Tibial nerve (tissue), 4 donors: ENCODE results near the gene PYGM. TPM values are rescaled to one million over a fixed set of nuclear protein-coding genes. Genes with fewer than 3 reads are reported as not detected.

Experiments used
- DNase-seq, 2 donors: peaks; one replicate each; pipeline ENCODE4 v3.0.0-alpha.2; 2019; ENCODE audit warnings: low spot score in 2 of 2
- H3K27ac ChIP-seq, 4 donors: fragments of 200-600 bp; sonication (generic) in 3 of 4; one replicate each; pipeline ENCODE4 v1.5.1; 2017 to 2019; ENCODE audit warnings: mild to moderate bottlenecking in 1 of 4
- H3K27me3 ChIP-seq, 2 donors: fragments of 200-600 bp; sonication (generic) in 1 of 2; one replicate each; pipeline versions ENCODE4 v1.5.1 to v1.6.0; 2017 to 2019
- H3K36me3 ChIP-seq, 3 donors: fragments of 200-600 bp; sonication (generic); one replicate each; pipeline ENCODE4 v1.5.1; 2018 to 2019
- H3K4me1 ChIP-seq, 4 donors: fragments of 200-600 bp; sonication (generic) in 3 of 4; one replicate each; pipeline ENCODE4 v1.5.1; 2017 to 2019
- H3K4me3 ChIP-seq, 4 donors: fragments of 200-600 bp; sonication (generic) in 3 of 4; one replicate each; pipeline ENCODE4 v1.5.1; 2017 to 2019; ENCODE audit warnings: mild to moderate bottlenecking in 1 of 4, moderate library complexity in 1 of 4
- H3K9me3 ChIP-seq, 4 donors: fragments of 200-600 bp; sonication (generic) in 3 of 4; one replicate each; pipeline ENCODE4 v1.5.1; 2017 to 2019
- CTCF ChIP-seq, 5 experiments: fragments of 200-600 bp in 3 of 5; fragments of 450-650 bp in 2 of 5; sonication (generic) in 3 of 5; IDR thresholded peaks; one replicate each; pipeline ENCODE4 v1.5.1; 2016 to 2019; ENCODE audit warnings: antibody characterized with exemption in 5 of 5, mild to moderate bottlenecking in 3 of 5, moderate library complexity in 2 of 5
- EP300 ChIP-seq, 2 donors: sonication (generic); formaldehyde crosslinking; IDR thresholded peaks; one replicate each; pipeline ENCODE4 v1.6.1; 2017; ENCODE audit warnings: antibody characterized with exemption in 2 of 2, mild to moderate bottlenecking in 1 of 2
- POLR2A ChIP-seq, 2 donors: fragments of 450-650 bp; IDR thresholded peaks; one replicate each; pipeline ENCODE4 v1.6.1; 2017; ENCODE audit warnings: antibody characterized with exemption in 2 of 2, mild to moderate bottlenecking in 2 of 2, moderate library complexity in 2 of 2
- WGBS, 2 donors: methylation state at CpG; one replicate each; pipeline ENCODE4 v1.1.5; 2018; 5-methylcytosine and 5-hydroxymethylcytosine counted together
- total RNA-seq, 4 donors: library from RNA; depleted of rRNA; stranded (reverse); fragments of >200 nt; gene quantifications; one replicate each; pipeline ENCODE4 v1.1.0, GENCODE V29; 2016

Gene PYGM
- total RNA-seq, 4 donors from 2014 or later, result 2.1 to 18.6 (median 9.9) TPM

GRCh38 chr11:64762277-64762673 is 2.5 kb upstream of the PYGM start:
- Histone ChIP-seq H3K4me1 (peaks cover 0 to 69% (median 39%) of the 10 kb centered on the region in 4 donors), H3K36me3 (peaks cover 15 to 54% (median 28%) of the 10 kb centered on the region in 3 donors), H3K4me3 (no peak overlapping the region), H3K27me3 (no peaks in the 10 kb centered on the region), H3K9me3 (no peaks in the 10 kb centered on the region), H3K27ac (peak overlapping the region in 3 of 4 donors; percentile 17 to 57 (median 34))
- 58% methylated on average over 5 of the region's 5 CpGs for WGBS, 2 donors
- TF ChIP-seq POLR2A (IDR thresholded peaks at IDR 0.05) (no peak), CTCF (IDR thresholded peaks at IDR 0.05) (no peak), EP300 (IDR thresholded peaks at IDR 0.05) (no peak)
- no peak for DNase-seq

- Histone ChIP-seq H3K4me1 (peaks cover 0 to 67% (median 38%) of the 10 kb centered on the region in 4 donors), H3K27ac (peak overlapping the region in 2 of 4 donors; percentile 26 to 46), H3K27me3 (no peaks in the 10 kb centered on the region), H3K36me3 (peaks cover 9 to 40% (median 14%) of the 10 kb centered on the region in 3 donors), H3K4me3 (no peak overlapping the region), H3K9me3 (no peaks in the 10 kb centered on the region)
- no peak for DNase-seq
- WGBS, 2 donors, result 59 to 65% methylated on average over 7 of the region's 7 CpGs
- TF ChIP-seq CTCF (IDR thresholded peaks at IDR 0.05) (no peak), EP300 (IDR thresholded peaks at IDR 0.05) (no peak), POLR2A (IDR thresholded peaks at IDR 0.05) (no peak)
These were observed 1.1 kb upstream of the PYGM start for GRCh38 chr11:64760759-64761420.

GRCh38 chr11:64759131-64759721 is 548 bp downstream of the PYGM start:
- H3K4me1 ChIP-seq, result peaks cover 0 to 53% (median 32%) of the 10 kb centered on the region in 4 donors
- TF ChIP-seq EP300 (IDR thresholded peaks at IDR 0.05) (no peak), CTCF (IDR thresholded peaks at IDR 0.05) (no peak), POLR2A (IDR thresholded peaks at IDR 0.05) (no peak)
- H3K36me3 ChIP-seq, result peaks cover 0 to 23% (median 1%) of the 10 kb centered on the region in 3 donors
- 58 to 61% methylated on average over 21 of the region's 21 CpGs for WGBS, 2 donors
- no peak for DNase-seq
- no peaks in the 10 kb centered on the region for H3K27me3 ChIP-seq
- H3K9me3 ChIP-seq, result no peaks in the 10 kb centered on the region
- peak overlapping the region in 3 of 4 donors; percentile 28 to 72 (median 53) for H3K27ac ChIP-seq
- peak overlapping the region; percentile 7 to 33 (median 13) for H3K4me3 ChIP-seq

GRCh38 chr11:64758330-64759079 is 1.3 kb downstream of the PYGM start:
- H3K27me3 ChIP-seq, result no peaks in the 10 kb centered on the region
- H3K4me3 ChIP-seq, result no peak overlapping the region
- no peak for DNase-seq
- WGBS, 2 donors, result 84 to 93% methylated on average over 12 to 15 of the region's 15 CpGs
- no peaks in the 10 kb centered on the region for H3K9me3 ChIP-seq
- H3K4me1 ChIP-seq, result peaks cover 0 to 46% (median 27%) of the 10 kb centered on the region in 4 donors
- no peak for TF ChIP-seq POLR2A (IDR thresholded peaks at IDR 0.05)
- no peak for TF ChIP-seq EP300 (IDR thresholded peaks at IDR 0.05)
- TF ChIP-seq CTCF (IDR thresholded peaks at IDR 0.05), result no peak
- H3K27ac ChIP-seq, result peak overlapping the region in 1 of 4 donors; percentile 72
- peaks cover 0 to 16% (median 0%) of the 10 kb centered on the region in 3 donors for H3K36me3 ChIP-seq
